Naive thymus-derived CD4-positive, alpha-beta T cell (primary cell): ENCODE results near the gene WDR83. TPM values are rescaled to one million over a fixed set of nuclear protein-coding genes. Genes with fewer than 3 reads are reported as not detected.
"Not testable (repeated sequence)": the region's sequence is repeated elsewhere in the genome, so short reads cannot be mapped to it uniquely, and the experiment has no call there.

Experiments used
- ATAC-seq: fragments of 150-1000 bp; cut with Tn5 transposase; 2 replicates; pipeline ENCODE4 v1.10.0; 2021; ENCODE audit warnings: mild to moderate bottlenecking, moderate library complexity
- CTCF ChIA-PET: fragments of 350-600 bp; sonication (Branson Sonifier 250); formaldehyde crosslinking; loops from one replicate; lab custom pipeline; 2021; ENCODE audit warnings: antibody characterized with exemption; lab: Charles Lee
- POLR2A ChIA-PET: fragments of 350-600 bp; sonication (Branson Sonifier 250); formaldehyde crosslinking; loops from one replicate; lab custom pipeline; 2021; ENCODE audit warnings: antibody characterized with exemption, inconsistent platforms; lab: Charles Lee
- DNase-seq, 9 donors: peaks; one replicate each; pipeline versions ENCODE4 v3.0.0 to v3.0.0-alpha.2; 2020 to 2022; ENCODE audit warnings: mixed read lengths in 1 of 9
- H3K27ac ChIP-seq: one replicate; pipeline ENCODE4 v1.7.0; 2013; ENCODE audit warnings: mild to moderate bottlenecking, low read depth, low read length, moderate library complexity
- H3K27me3 ChIP-seq, 2 donors: one replicate each; pipeline ENCODE4 v1.7.0; 2013; ENCODE audit warnings: low read length in 2 of 2, mild to moderate bottlenecking in 2 of 2, moderate library complexity in 2 of 2; ENCODE audit not compliant: control insufficient read depth in 2 of 2, insufficient read depth in 2 of 2
- H3K36me3 ChIP-seq, 3 experiments: 1 replicate in 2 of 3; 2 replicates in 1 of 3; pipeline ENCODE4 v1.7.0; 2013; ENCODE audit warnings: low read length in 3 of 3, mild to moderate bottlenecking in 3 of 3, moderate library complexity in 1 of 3; ENCODE audit not compliant: insufficient read depth in 3 of 3, control insufficient read depth in 2 of 3
- H3K4me1 ChIP-seq, 2 donors: one replicate each; pipeline ENCODE4 v1.7.0; 2013; ENCODE audit warnings: low read length in 2 of 2, mild to moderate bottlenecking in 2 of 2, moderate library complexity in 1 of 2; ENCODE audit not compliant: control insufficient read depth in 2 of 2, insufficient read depth in 2 of 2
- H3K4me3 ChIP-seq: 2 replicates; pipeline ENCODE4 v1.7.0; 2013; ENCODE audit warnings: mild to moderate bottlenecking, low read length
- H3K9me3 ChIP-seq, 3 experiments: 1 replicate in 2 of 3; 2 replicates in 1 of 3; pipeline ENCODE4 v1.7.0; 2013; ENCODE audit warnings: low read length in 3 of 3; ENCODE audit not compliant: control insufficient read depth in 2 of 3
- H3K27ac Mint-ChIP-seq, 9 donors: one replicate each; pipeline ENCODE4 v1.8.0; 2020 to 2022; ENCODE audit warnings: mixed read lengths in 9 of 9, mild to moderate bottlenecking in 8 of 9, moderate library complexity in 5 of 9, inconsistent platforms in 2 of 9
- H3K27me3 Mint-ChIP-seq, 5 donors: one replicate each; pipeline ENCODE4 v1.8.0; 2021 to 2022; ENCODE audit warnings: mixed read lengths in 5 of 5, mild to moderate bottlenecking in 1 of 5
- H3K36me3 Mint-ChIP-seq, 5 donors: one replicate each; pipeline ENCODE4 v1.8.0; 2020 to 2022; ENCODE audit warnings: mixed read lengths in 5 of 5, mild to moderate bottlenecking in 3 of 5, inconsistent platforms in 1 of 5
- H3K4me1 Mint-ChIP-seq, 7 donors: one replicate each; pipeline ENCODE4 v1.8.0; 2020 to 2022; ENCODE audit warnings: mixed read lengths in 7 of 7, mild to moderate bottlenecking in 3 of 7, inconsistent platforms in 1 of 7
- H3K4me3 Mint-ChIP-seq, 10 donors: one replicate each; pipeline ENCODE4 v1.8.0; 2020 to 2022; ENCODE audit warnings: mild to moderate bottlenecking in 10 of 10, mixed read lengths in 10 of 10, moderate library complexity in 6 of 10, inconsistent platforms in 2 of 10
- H3K9me3 Mint-ChIP-seq, 11 donors: one replicate each; pipeline ENCODE4 v1.8.0; 2020 to 2022; ENCODE audit warnings: mixed read lengths in 11 of 11, mild to moderate bottlenecking in 4 of 11, inconsistent platforms in 1 of 11, moderate library complexity in 1 of 11
- intact Hi-C, 2 donors: fragments of 100-400 bp; cut with micrococcal nuclease; formaldehyde crosslinking; loops; one replicate each; pipeline ENCODE4 v1.15.1; 2023
- polyA plus RNA-seq, 2 donors: library from polyadenylated mRNA; unstranded; fragments of 300-500 nt; fragmentation: Illumina TruSeq; gene quantifications; one replicate each; pipeline ENCODE4 v1.2.3, GENCODE V29; 2021
- total RNA-seq, 6 experiments: library from RNA in 5 of 6; stranded (reverse) in 5 of 6; gene quantifications; 1 replicate in 5 of 6; 2 replicates in 1 of 6; pipeline ENCODE4 v1.2.3 and lab custom pipeline; 2021 to 2026

WDR83 gene
- total and polyA plus RNA-seq, 7 experiments from 2014 or later, result 7.8 to 20.6 (median 14.7) TPM

DNA sequence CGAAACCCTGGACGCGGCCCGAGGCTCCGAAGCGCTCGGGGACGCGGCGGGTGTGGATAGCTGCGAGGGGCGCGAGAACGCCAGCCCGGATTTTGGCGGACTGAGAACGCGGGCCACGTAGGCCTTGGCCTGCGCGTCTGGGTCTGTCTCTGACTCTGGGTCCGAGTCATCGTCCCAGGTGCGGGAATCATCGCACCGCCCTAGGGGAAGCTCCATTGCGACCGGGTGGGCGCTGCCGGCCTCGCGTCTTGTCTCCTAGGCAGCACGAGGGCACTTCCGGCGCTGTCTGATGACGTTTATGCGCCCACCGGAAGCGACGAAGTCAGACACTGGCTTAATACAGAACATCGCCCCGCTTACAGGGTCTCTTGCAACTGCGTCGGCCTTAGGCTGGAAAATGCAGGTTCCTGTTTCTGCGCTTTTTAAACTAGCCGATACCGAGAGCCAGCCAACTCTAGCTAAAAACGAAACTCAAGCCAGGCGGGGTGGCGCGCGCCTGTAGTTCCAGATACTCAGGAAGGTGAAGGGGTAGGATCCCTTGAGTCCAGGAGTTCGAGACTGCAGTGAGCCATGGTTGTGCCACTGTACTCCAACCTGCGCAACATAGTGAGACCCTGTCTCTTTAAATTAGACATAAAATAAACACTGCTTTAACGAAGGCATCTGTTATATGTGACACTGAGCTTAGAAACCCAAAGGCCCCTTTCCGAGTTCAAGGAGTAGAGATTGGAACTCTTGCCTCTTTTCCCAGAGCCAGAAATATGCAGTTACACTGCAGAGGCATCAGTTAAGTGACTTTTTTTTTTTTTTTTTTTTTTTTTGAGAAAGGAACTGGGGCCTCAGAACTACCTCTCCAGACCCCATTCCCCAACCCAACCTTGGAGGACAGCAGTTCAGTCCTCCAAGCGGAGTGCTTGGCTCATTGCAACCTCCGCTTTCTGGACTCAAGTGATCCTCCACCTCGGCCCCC is 30.0 kb downstream of the WDR83 start, which contains the start of gene FBXW9:
Gene FBXW9, minus strand, starts transcription at position 266 of the 970 bp plus-strand sequence. Its CDS starts 50 bp downstream, at position 216.
- peak within 1 kb of the TSS; percentile 98 for H3K4me3 ChIP-seq
- peak; percentile 97 for ATAC-seq
- Mint-ChIP-seq H3K27ac (peak within 1 kb of the TSS; percentile 90 to 97 (median 97)), H3K36me3 (peaks cover 0 to 4% (median 0%) of the 10 kb centered on the region in 5 donors), H3K4me1 (peaks cover 0 to 15% (median 12%) of the 10 kb centered on the region in 7 donors), H3K27me3 (no peaks in the 10 kb centered on the region), H3K4me3 (peak within 1 kb of the TSS; percentile 86 to 95 (median 91)), H3K9me3 (peaks cover 0 to 4% (median 0%) of the 10 kb centered on the region in 11 donors)
- POLR2A ChIA-PET, result interaction anchor here (0.6 to 3.7 kb wide), 19 partner anchors 8 to 145 kb away, joined by 3 to 21 read pairs (median 4); partner anchors contain the start of genes DHPS, GET3, JUNB and TNPO2
- CTCF ChIA-PET, result interaction anchor here (0.9 to 1.2 kb wide), 2 partner anchors 24 to 1314 kb away, joined by 3 read pairs; no protein-coding TSS in a partner anchor
- peaks cover 9 to 11% of the 10 kb centered on the region in 2 donors for H3K4me1 ChIP-seq
- no peaks in the 10 kb centered on the region for H3K9me3 ChIP-seq
- H3K27ac ChIP-seq, result peak within 1 kb of the TSS; percentile 82
- peak; percentile 88 to 97 (median 95) for DNase-seq
- intact Hi-C loops, result loop anchor here (1.0 to 2.0 kb wide), 4 partner anchors 15 to 41 kb away; partner anchors contain the start of genes DHPS (in 2 of the 2) and GET3 (in 2 of the 2)
- H3K36me3 ChIP-seq, result peaks cover 0 to 20% (median 4%) of the 10 kb centered on the region in 3 experiments
- no peaks in the 10 kb centered on the region for H3K27me3 ChIP-seq

DNA sequence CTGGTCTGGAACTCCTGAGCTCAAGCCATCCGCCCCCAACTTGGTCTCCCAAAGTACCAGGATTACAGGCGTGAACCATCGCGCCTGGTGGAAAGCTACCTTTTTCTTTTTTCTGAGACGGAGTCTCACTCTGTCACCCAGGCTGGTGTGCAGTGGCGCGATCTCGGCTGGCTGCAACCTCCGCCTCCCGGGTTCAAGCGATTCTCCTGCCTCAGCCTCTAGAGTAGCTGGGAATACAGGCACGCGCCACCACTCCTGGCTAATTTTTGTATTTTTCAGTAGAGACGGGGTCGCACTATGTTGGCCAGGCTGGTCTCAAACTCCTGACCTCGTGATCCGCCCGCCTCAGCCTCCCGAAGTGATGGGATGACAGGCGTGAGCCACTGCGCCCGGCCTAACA is 30.8 kb downstream of the WDR83 start:
- intact Hi-C loops, result loop anchor here in 1 of 2 donors (2.0 kb wide), 1 partner anchor 39 kb away; the partner anchor contains the start of gene GET3
- H3K9me3 ChIP-seq, H3K27me3 Mint-ChIP-seq, H3K27me3 ChIP-seq, ATAC-seq, DNase-seq, H3K4me3 ChIP-seq, H3K36me3 Mint-ChIP-seq, H3K9me3 Mint-ChIP-seq: not testable (repeated sequence)
- peak overlapping the region in 5 of 10 donors; percentile 4 to 86 (median 40) for H3K4me3 Mint-ChIP-seq
- H3K27ac Mint-ChIP-seq, result peak overlapping the region in 5 of 9 donors; percentile 17 to 97 (median 49)
- ChIA-PET POLR2A (interaction anchor here (0.6 to 3.7 kb wide), 14 partner anchors 7 to 1974 kb away, joined by 3 to 21 read pairs (median 6); partner anchors contain the start of genes DHPS, GET3, JUNB and TNPO2), CTCF (interaction anchor here (0.9 kb wide), 1 partner anchor 1315 kb away, joined by 3 read pairs; no protein-coding TSS in a partner anchor)
- peaks cover 0 to 28% (median 6%) of the 10 kb centered on the region in 3 experiments for H3K36me3 ChIP-seq
- peaks cover 9 to 11% of the 10 kb centered on the region in 2 donors for H3K4me1 ChIP-seq
- peak overlapping the region; percentile 82 for H3K27ac ChIP-seq
- H3K4me1 Mint-ChIP-seq, result peaks cover 0 to 15% (median 12%) of the 10 kb centered on the region in 7 donors

DNA sequence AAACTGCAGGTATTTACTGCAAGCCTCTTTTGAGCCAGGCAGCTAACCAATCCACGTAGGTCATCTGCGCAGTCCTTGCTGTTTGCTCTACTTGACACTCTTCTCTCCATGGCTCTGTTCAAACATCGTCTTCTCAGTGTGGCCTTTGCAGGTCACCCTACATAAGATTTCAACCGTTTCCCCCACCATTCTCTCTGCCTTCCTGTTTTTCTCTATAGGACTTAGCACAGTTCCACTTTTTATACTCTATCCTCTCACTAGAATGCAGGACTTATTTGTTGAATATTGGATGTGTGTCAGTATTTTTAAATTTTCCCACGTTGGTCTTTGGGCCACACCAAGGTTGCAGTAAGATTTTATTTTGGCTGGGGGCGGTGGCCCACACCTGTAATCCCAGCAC is 31.5 kb downstream of the WDR83 start:
- ChIA-PET CTCF (no interaction called here), POLR2A (interaction anchor here (0.6 to 3.7 kb wide), 3 partner anchors 17 to 1975 kb away, joined by 6 to 19 read pairs (median 11); partner anchors contain the start of genes DHPS and TRIR)
- intact Hi-C loops, result no loop called here
- H3K27ac Mint-ChIP-seq, result peak overlapping the region in 8 of 9 donors; percentile 39 to 89 (median 76)
- Histone ChIP-seq H3K4me3 (no peak overlapping the region), H3K27ac (no peak overlapping the region), H3K4me1 (peaks cover 9 to 11% of the 10 kb centered on the region in 2 donors), H3K27me3 (no peaks in the 10 kb centered on the region), H3K9me3 (no peaks in the 10 kb centered on the region), H3K36me3 (peaks cover 0 to 35% (median 6%) of the 10 kb centered on the region in 3 experiments)
- H3K9me3 Mint-ChIP-seq, result peaks cover 0 to 4% (median 0%) of the 10 kb centered on the region in 11 donors
- no peak for DNase-seq
- H3K27me3 Mint-ChIP-seq, result no peaks in the 10 kb centered on the region
- peak overlapping the region; percentile 45 to 86 (median 67) for H3K4me3 Mint-ChIP-seq
- peaks cover 0 to 15% (median 12%) of the 10 kb centered on the region in 7 donors for H3K4me1 Mint-ChIP-seq
- peaks cover 0 to 7% (median 3%) of the 10 kb centered on the region in 5 donors for H3K36me3 Mint-ChIP-seq
- ATAC-seq, result no peak

DNA sequence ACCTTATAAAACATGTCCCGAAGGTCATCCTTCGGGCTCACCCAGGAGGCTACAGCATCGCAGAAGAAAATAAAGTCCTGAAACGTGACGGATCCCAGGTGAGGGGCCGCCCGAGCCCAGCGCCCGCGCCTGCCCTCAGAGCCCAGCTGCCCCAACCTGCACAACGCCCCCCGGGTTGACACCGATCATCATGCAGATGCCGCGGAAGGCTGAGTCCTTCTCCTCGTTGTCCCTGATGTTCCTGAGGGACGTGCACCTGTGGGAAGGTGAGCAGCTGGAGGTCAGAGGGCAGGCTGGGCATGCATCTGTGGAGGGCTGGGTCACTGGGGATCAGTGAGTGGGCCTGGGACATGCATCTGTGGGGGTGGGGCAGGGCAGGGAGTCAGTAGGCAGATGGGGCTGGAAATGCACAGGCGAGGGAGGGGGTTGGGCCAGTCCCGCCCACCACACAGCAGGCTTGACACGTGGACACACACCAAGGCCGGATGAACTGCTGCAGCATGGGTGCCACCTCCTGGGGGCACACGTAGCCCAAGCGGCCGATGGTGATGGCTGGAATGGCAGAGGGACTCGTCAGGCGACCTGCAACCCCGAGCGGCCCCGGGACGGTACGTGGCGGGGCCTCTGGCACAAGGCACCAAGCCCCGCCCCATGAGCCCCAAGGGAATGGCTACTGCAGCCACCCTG is 35.1 kb downstream of the WDR83 start:
- DNase-seq (no peak), ATAC-seq (no peak)
- H3K9me3 Mint-ChIP-seq, result no peaks in the 10 kb centered on the region
- Histone ChIP-seq H3K36me3 (peaks cover 0 to 66% (median 11%) of the 10 kb centered on the region in 3 experiments), H3K4me1 (peaks cover 5% of the 10 kb centered on the region in 2 donors), H3K9me3 (no peaks in the 10 kb centered on the region), H3K4me3 (no peak overlapping the region), H3K27me3 (no peaks in the 10 kb centered on the region), H3K27ac (no peak overlapping the region)
- peak overlapping the region in 1 of 9 donors; percentile 56 for H3K27ac Mint-ChIP-seq
- H3K4me1 Mint-ChIP-seq, result peaks cover 0 to 11% (median 7%) of the 10 kb centered on the region in 7 donors
- no peak overlapping the region for H3K4me3 Mint-ChIP-seq
- intact Hi-C loops, result no loop called here
- CTCF ChIA-PET, result no interaction called here
- POLR2A ChIA-PET, result interaction anchor here (0.5 kb wide), 1 partner anchor 531 kb away, joined by 3 read pairs; no protein-coding TSS in a partner anchor
- no peaks in the 10 kb centered on the region for H3K27me3 Mint-ChIP-seq
- peaks cover 0 to 24% (median 4%) of the 10 kb centered on the region in 5 donors for H3K36me3 Mint-ChIP-seq

DNA sequence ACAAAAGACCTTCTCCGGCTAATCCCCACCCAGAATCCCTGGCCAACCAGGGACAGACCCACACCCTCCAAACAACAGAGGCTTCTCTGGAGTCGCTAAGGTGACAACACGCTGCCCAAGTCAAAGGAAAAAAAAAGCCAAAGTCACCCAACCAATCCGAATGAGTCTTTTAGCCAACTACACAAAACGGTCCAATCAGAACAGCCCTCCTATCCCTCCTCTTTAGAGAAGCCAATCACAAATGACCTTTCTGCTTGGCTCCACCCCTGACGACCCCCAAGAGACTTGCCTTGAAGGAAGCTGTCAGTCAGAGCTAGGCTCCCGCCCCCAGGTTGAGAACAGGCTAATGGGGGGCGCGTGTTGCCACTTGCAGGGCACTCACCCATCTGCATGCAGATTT is 36.4 kb downstream of the WDR83 start:
- DNase-seq, result no peak
- no peaks in the 10 kb centered on the region for H3K9me3 ChIP-seq
- H3K27me3 ChIP-seq, result no peaks in the 10 kb centered on the region
- H3K9me3 Mint-ChIP-seq, result no peaks in the 10 kb centered on the region
- no peak overlapping the region for H3K4me3 Mint-ChIP-seq
- no peak for ATAC-seq
- peaks cover 0 to 73% (median 11%) of the 10 kb centered on the region in 3 experiments for H3K36me3 ChIP-seq
- peak overlapping the region in 1 of 9 donors; percentile 19 for H3K27ac Mint-ChIP-seq
- H3K4me1 ChIP-seq, result no peaks in the 10 kb centered on the region
- no peaks in the 10 kb centered on the region for H3K27me3 Mint-ChIP-seq
- CTCF ChIA-PET, result interaction anchor here (0.6 kb wide), 1 partner anchor 39 kb away, joined by 5 read pairs; no protein-coding TSS in a partner anchor
- H3K4me1 Mint-ChIP-seq, result peaks cover 0 to 7% (median 3%) of the 10 kb centered on the region in 7 donors
- H3K36me3 Mint-ChIP-seq, result peaks cover 0 to 25% (median 4%) of the 10 kb centered on the region in 5 donors
- POLR2A ChIA-PET, result no interaction called here
- no peak overlapping the region for H3K27ac ChIP-seq
- H3K4me3 ChIP-seq, result no peak overlapping the region
- intact Hi-C loops, result no loop called here
